H1 (cell line): Measurements from ENCODE around the gene NDUFA5. TPM values are rescaled to one million over a fixed set of nuclear protein-coding genes. Genes with fewer than 3 reads are reported as not detected.

Experiments used
- CTCF ChIA-PET: fragments of 300-600 bp; sonication (Branson Sonifier 250); formaldehyde crosslinking; loops from one replicate; lab custom pipeline; 2021; ENCODE audit not compliant: partially characterized antibody; lab: Charles Lee
- POLR2A ChIA-PET: fragments of 300-600 bp; sonication (Branson Sonifier 250); formaldehyde crosslinking; loops from one replicate; lab custom pipeline; 2021; ENCODE audit warnings: inconsistent platforms; ENCODE audit not compliant: partially characterized antibody; lab: Charles Lee
- DNase-seq, 2 experiments: peaks; one replicate each; pipeline versions ENCODE4 v3.0.0 to v3.0.0-alpha.2; 2010 to 2022; ENCODE audit warnings: low spot score in 2 of 2, low read depth in 1 of 2, mixed read lengths in 1 of 2
- FAIRE-seq: peaks from 2 replicates; lab custom pipeline; 2011; peaks lifted over from hg19 to GRCh38; lab: Jason Lieb, UNC
- H2AFZ ChIP-seq: 2 replicates; pipeline ENCODE4 v1.8.1; 2012; ENCODE audit warnings: low read length, inconsistent platforms
- H2AK5ac ChIP-seq: 2 replicates; pipeline ENCODE4 v1.6.1; 2013; ENCODE audit warnings: low read depth, low read length
- H2BK120ac ChIP-seq: replicated peaks from 2 replicates; pipeline ENCODE3; 2013; ENCODE audit warnings: low read depth, low read length, inconsistent platforms
- H2BK12ac ChIP-seq: 2 replicates; pipeline ENCODE4 v1.6.1; 2013; ENCODE audit warnings: low read depth, low read length
- H2BK15ac ChIP-seq: 2 replicates; pipeline ENCODE4 v1.6.1; 2013; ENCODE audit warnings: low read length
- H2BK20ac ChIP-seq: 2 replicates; pipeline ENCODE4 v1.6.1; 2013; ENCODE audit warnings: low read length
- H2BK5ac ChIP-seq: 2 replicates; pipeline ENCODE4 v1.6.1; 2013; ENCODE audit warnings: low read depth, low read length
- H3K14ac ChIP-seq: 2 replicates; pipeline ENCODE4 v1.6.1; 2013; ENCODE audit warnings: inconsistent platforms; ENCODE audit not compliant: insufficient read length
- H3K18ac ChIP-seq: 2 replicates; pipeline ENCODE4 v1.6.1; 2013; ENCODE audit warnings: low read length; ENCODE audit errors: extremely low read depth
- H3K23ac ChIP-seq: 2 replicates; pipeline ENCODE4 v1.6.1; 2013; ENCODE audit warnings: inconsistent platforms; ENCODE audit not compliant: insufficient read length
- H3K23me2 ChIP-seq: 2 replicates; pipeline ENCODE4 v1.6.1; 2013; ENCODE audit warnings: low read depth, low read length
- H3K27ac ChIP-seq: 2 replicates; pipeline ENCODE4 v1.6.1; 2011; ENCODE audit warnings: low read depth, low read length, inconsistent platforms
- H3K27me3 ChIP-seq, 4 experiments: replicated peaks in 1 of 4; 1 replicate in 1 of 4; 2 replicates in 3 of 4; pipeline versions ENCODE4 v1.6.1 to v1.8.1; 2011 to 2013; ENCODE audit warnings: low read length in 3 of 4, mild to moderate bottlenecking in 3 of 4, inconsistent platforms in 2 of 4, mixed read lengths in 2 of 4, moderate library complexity in 1 of 4; ENCODE audit not compliant: control insufficient read depth in 3 of 4, insufficient read depth in 3 of 4; ENCODE audit errors: extremely low read depth in 1 of 4
- H3K36me3 ChIP-seq, 4 experiments: 2 replicates each; pipeline versions ENCODE4 v1.6.1 to v1.8.1; 2011 to 2013; ENCODE audit warnings: mild to moderate bottlenecking in 4 of 4, low read length in 3 of 4, moderate library complexity in 2 of 4, control low read depth in 1 of 4, inconsistent platforms in 1 of 4; ENCODE audit not compliant: insufficient read depth in 4 of 4, control insufficient read depth in 2 of 4
- H3K4ac ChIP-seq: replicated peaks from 2 replicates; pipeline ENCODE3; 2013; ENCODE audit warnings: low read length, low read depth, mixed read lengths, inconsistent platforms; ENCODE audit not compliant: insufficient read length
- H3K4me1 ChIP-seq, 4 experiments: replicated peaks in 1 of 4; 1 replicate in 1 of 4; 2 replicates in 3 of 4; pipeline versions ENCODE4 v1.6.1 to v1.8.1; 2011 to 2013; ENCODE audit warnings: low read length in 3 of 4, inconsistent platforms in 2 of 4, mixed read lengths in 1 of 4; ENCODE audit not compliant: insufficient read depth in 4 of 4, control insufficient read depth in 3 of 4
- H3K4me2 ChIP-seq, 2 experiments: 2 replicates each; pipeline versions ENCODE4 v1.6.1 to v1.8.1; 2011 to 2013; ENCODE audit warnings: low read depth in 2 of 2, low read length in 2 of 2, control low read depth in 1 of 2, inconsistent platforms in 1 of 2, mild to moderate bottlenecking in 1 of 2; ENCODE audit not compliant: insufficient read depth in 1 of 2
- H3K4me3 ChIP-seq, 4 experiments: fragments of 200-600, 300-600 bp in 1 of 4; sonication (generic), shearing (Covaris generic), sonication (Bioruptor Twin) in 1 of 4; 2 replicates each; pipeline versions ENCODE4 v1.5.1 to v1.8.1; 2011 to 2016; ENCODE audit warnings: low read length in 4 of 4, low read depth in 3 of 4, control low read depth in 2 of 4, inconsistent platforms in 2 of 4, mild to moderate bottlenecking in 2 of 4, mixed read lengths in 1 of 4, moderate library complexity in 1 of 4; ENCODE audit not compliant: insufficient read depth in 2 of 4; ENCODE audit errors: extremely low read depth in 1 of 4
- H3K56ac ChIP-seq: replicated peaks from 2 replicates; pipeline ENCODE3; 2013; ENCODE audit warnings: low read depth, mild to moderate bottlenecking, mixed read lengths, low read length, inconsistent platforms; ENCODE audit not compliant: insufficient read length
- H3K79me1 ChIP-seq: 2 replicates; pipeline ENCODE4 v1.6.1; 2013; ENCODE audit warnings: low read depth, low read length, control low read depth
- H3K79me2 ChIP-seq, 2 experiments: 2 replicates each; pipeline versions ENCODE4 v1.6.1 to v1.8.1; 2012 to 2013; ENCODE audit warnings: low read length in 2 of 2, mild to moderate bottlenecking in 2 of 2, inconsistent platforms in 1 of 2; ENCODE audit not compliant: insufficient read depth in 2 of 2, control insufficient read depth in 1 of 2
- H3K9ac ChIP-seq, 4 experiments: replicated peaks in 1 of 4; 1 replicate in 1 of 4; 2 replicates in 3 of 4; pipeline versions ENCODE4 v1.6.1 to v1.8.1; 2011 to 2013; ENCODE audit warnings: low read depth in 3 of 4, low read length in 3 of 4, control low read depth in 2 of 4, mild to moderate bottlenecking in 2 of 4, moderate library complexity in 2 of 4, inconsistent platforms in 1 of 4; ENCODE audit errors: extremely low read depth in 1 of 4
- H3K9me3 ChIP-seq, 2 experiments: 2 replicates each; pipeline versions ENCODE4 v1.6.1 to v1.8.1; 2012 to 2013; ENCODE audit warnings: mild to moderate bottlenecking in 2 of 2, moderate library complexity in 2 of 2, control low read depth in 1 of 2, inconsistent platforms in 1 of 2, low read depth in 1 of 2, low read length in 1 of 2, mixed read lengths in 1 of 2; ENCODE audit not compliant: insufficient read depth in 2 of 2
- H4K20me1 ChIP-seq, 2 experiments: replicated peaks in 1 of 2; 2 replicates each; pipeline versions ENCODE3 to v1.8.1; 2011 to 2013; ENCODE audit warnings: inconsistent platforms in 2 of 2, low read length in 2 of 2, mild to moderate bottlenecking in 1 of 2; ENCODE audit not compliant: insufficient read depth in 2 of 2, control insufficient read depth in 1 of 2
- H4K5ac ChIP-seq: 2 replicates; pipeline ENCODE4 v1.6.1; 2013; ENCODE audit warnings: low read length, low read depth, mixed read lengths, inconsistent platforms; ENCODE audit not compliant: insufficient read length
- H4K8ac ChIP-seq: 2 replicates; pipeline ENCODE4 v1.8.0; 2013; ENCODE audit warnings: mild to moderate bottlenecking, moderate library complexity, low read length, inconsistent platforms; ENCODE audit not compliant: insufficient read depth; ENCODE audit errors: extremely low read depth
- H4K91ac ChIP-seq: replicated peaks from 2 replicates; pipeline ENCODE3; 2013; ENCODE audit warnings: low read length, mixed read lengths, inconsistent platforms; ENCODE audit not compliant: insufficient read length
- ASH2L ChIP-seq: fragments of 200-600, 300-600 bp; sonication (generic); IDR thresholded peaks from one replicate; pipeline ENCODE4 v1.7.1; 2017; ENCODE audit warnings: low read length
- CREB1 ChIP-seq: IDR thresholded peaks from 2 replicates; pipeline ENCODE4 v1.6.1; 2012; ENCODE audit warnings: inconsistent platforms
- EZH2 ChIP-seq: fragments of 200-600 bp; sonication (generic); IDR thresholded peaks from 2 replicates; pipeline ENCODE4 v1.7.1; 2012; ENCODE audit warnings: low read depth, mild to moderate bottlenecking, moderate library complexity, low read length, inconsistent platforms; ENCODE audit not compliant: severe bottlenecking
- GTF2F1 ChIP-seq: IDR thresholded peaks from 2 replicates; pipeline ENCODE4 v1.6.1; 2012; ENCODE audit warnings: low read depth, low read length, improper control_type of control experiment, borderline replicate concordance
- HDAC2 ChIP-seq, 2 experiments: fragments of 300-600 bp in 1 of 2; sonication (generic) in 1 of 2; IDR thresholded peaks; 2 replicates each; pipeline ENCODE4 v1.6.1; 2011 to 2012; ENCODE audit warnings: low read depth in 2 of 2, low read length in 2 of 2, mild to moderate bottlenecking in 2 of 2, moderate library complexity in 2 of 2, borderline replicate concordance in 1 of 2, inconsistent platforms in 1 of 2
- JUN ChIP-seq: IDR thresholded peaks from 2 replicates; pipeline ENCODE4 v1.6.1; 2011; ENCODE audit warnings: low read depth, mild to moderate bottlenecking, improper control_type of control experiment, low read length
- JUND ChIP-seq: IDR thresholded peaks from 2 replicates; pipeline ENCODE4 v1.6.1; 2011; ENCODE audit warnings: mild to moderate bottlenecking, improper control_type of control experiment, low read length
- KDM5A ChIP-seq: fragments of 200-600 bp; IDR thresholded peaks from 2 replicates; pipeline ENCODE4 v1.7.1; 2012; ENCODE audit warnings: mild to moderate bottlenecking, low read length, inconsistent platforms, mixed read lengths
- POU5F1 ChIP-seq: IDR thresholded peaks from 2 replicates; pipeline ENCODE4 v1.6.1; 2011; ENCODE audit warnings: low read depth, mild to moderate bottlenecking, low read length, moderate library complexity
- RNF2 ChIP-seq: fragments of 200-900, 300-1000 bp; sonication (generic); IDR thresholded peaks from 2 replicates; pipeline ENCODE4 v1.7.1; 2016; ENCODE audit warnings: borderline replicate concordance, low read depth, mild to moderate bottlenecking, antibody characterized with exemption, low read length; ENCODE audit not compliant: poor library complexity, severe bottlenecking; ENCODE audit errors: missing control alignments
- TAF1 ChIP-seq: IDR thresholded peaks from 2 replicates; pipeline ENCODE4 v1.6.1; 2011; ENCODE audit warnings: mild to moderate bottlenecking, low read depth, low read length
- TCF12 ChIP-seq: IDR thresholded peaks from 2 replicates; pipeline ENCODE4 v1.6.1; 2011; ENCODE audit warnings: low read depth, mild to moderate bottlenecking, low read length
- WGBS, 2 experiments: shearing (Covaris generic) in 1 of 2; methylation state at CpG; one replicate each; pipeline versions ENCODE4 v1.1.6 to v1.1.7; 2013 to 2015; ENCODE audit warnings: low lambda C conversion rate in 2 of 2, mixed read lengths in 2 of 2, inconsistent platforms in 1 of 2, low coverage in 1 of 2, missing lambda C conversion rate in 1 of 2; ENCODE audit not compliant: insufficient replicate concordance in 2 of 2, insufficient coverage in 1 of 2, insufficient read length in 1 of 2; ENCODE audit errors: extremely low coverage in 1 of 2, missing lambda C conversion rate in 1 of 2; 5-methylcytosine and 5-hydroxymethylcytosine counted together
- polyA plus RNA-seq, 7 experiments: library from polyadenylated mRNA; depleted of rRNA in 3 of 7; stranded (reverse) in 5 of 7; unstranded in 2 of 7; fragments of >200 nt in 5 of 7; fragments of 200-250 nt in 2 of 7; gene quantifications; 1 replicate in 5 of 7; 2 replicates in 1 of 7; 4 replicates in 1 of 7; pipeline versions ENCODE4 v1.2.1 to v1.2.3, GENCODE V29; 2011 to 2013; ENCODE audit warnings: missing spikeins in 2 of 7, mixed read lengths in 2 of 7
- total RNA-seq: library from RNA; stranded (reverse); fragmentation: NEBNext Ultra II Directional; extraction: Animal tissue kit (Norgen Biotek cat#: 25700); gene quantifications from 2 replicates; pipeline ENCODE4 v1.2.1, GENCODE V29; 2021
- TF ChIP-seq, protein P1 (sequence below): IDR thresholded peaks from 2 replicates; pipeline ENCODE4 v1.6.1; 2011; ENCODE audit warnings: low read length, improper control_type of control experiment

Gene NDUFA5
- total and polyA plus RNA-seq, 2 of the 8 experiments (the other 6 are each of a cell fraction or from before 2014, with no cell fraction given) = 7.6 to 76.3 TPM

GRCh38 chr7:123553159-123553558, 4.5 kb downstream of the NDUFA5 start:
- no peaks in the 10 kb centered on the region for H3K9me3 ChIP-seq
- H3K4me1 ChIP-seq = peaks cover 0 to 5% (median under 1%) of the 10 kb centered on the region in 4 experiments; a peak in 2 of 7 replicates
- H3K14ac ChIP-seq = no peak overlapping the region
- H4K8ac ChIP-seq = no peak overlapping the region
- no peak overlapping the region for H2AFZ ChIP-seq
- no peak overlapping the region for H3K18ac ChIP-seq
- H2AK5ac ChIP-seq = no peak overlapping the region
- H2BK120ac ChIP-seq = no peak overlapping the region
- no peaks in the 10 kb centered on the region for H4K20me1 ChIP-seq
- H3K4ac ChIP-seq = no peak overlapping the region
- H3K9ac ChIP-seq = no peak overlapping the region
- H3K23ac ChIP-seq = no peak overlapping the region
- no peak overlapping the region for H4K5ac ChIP-seq
- peaks cover 10 to 46% of the 10 kb centered on the region in 2 experiments for H3K79me2 ChIP-seq
- H2BK20ac ChIP-seq = no peak overlapping the region
- H3K23me2 ChIP-seq = peaks cover 7% of the 10 kb centered on the region
- H3K4me2 ChIP-seq = no peak overlapping the region
- no peak overlapping the region for H3K4me3 ChIP-seq
- peaks cover 2% of the 10 kb centered on the region; the same call in 1 of the 2 replicates for H3K79me1 ChIP-seq
- POLR2A ChIA-PET = no interaction called here
- FAIRE-seq (no peak), DNase-seq (no peak)
- H3K36me3 ChIP-seq = peaks cover 0 to 24% (median 8%) of the 10 kb centered on the region in 4 experiments; a peak in 4 of 8 replicates
- no peak overlapping the region for H3K27ac ChIP-seq
- H3K27me3 ChIP-seq = no peaks in the 10 kb centered on the region
- no peak overlapping the region for H3K56ac ChIP-seq
- no peak overlapping the region for H2BK12ac ChIP-seq
- CTCF ChIA-PET = interaction anchor here (0.6 to 1.0 kb wide), 2 partner anchors 55 to 1288 kb away, joined by 3 to 4 read pairs; no protein-coding TSS in a partner anchor
- WGBS, 2 experiments = 86% methylated on average over 3 of the region's 3 CpGs; no CpG with 5 or more reads in 1 of the 2 experiments
- no peak overlapping the region for H2BK15ac ChIP-seq
- H2BK5ac ChIP-seq = no peak overlapping the region
- no peak overlapping the region for H4K91ac ChIP-seq
- TF ChIP-seq TAF1 = no peak
- TF ChIP-seq, protein P1, sequence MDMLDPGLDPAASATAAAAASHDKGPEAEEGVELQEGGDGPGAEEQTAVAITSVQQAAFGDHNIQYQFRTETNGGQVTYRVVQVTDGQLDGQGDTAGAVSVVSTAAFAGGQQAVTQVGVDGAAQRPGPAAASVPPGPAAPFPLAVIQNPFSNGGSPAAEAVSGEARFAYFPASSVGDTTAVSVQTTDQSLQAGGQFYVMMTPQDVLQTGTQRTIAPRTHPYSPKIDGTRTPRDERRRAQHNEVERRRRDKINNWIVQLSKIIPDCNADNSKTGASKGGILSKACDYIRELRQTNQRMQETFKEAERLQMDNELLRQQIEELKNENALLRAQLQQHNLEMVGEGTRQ = no peak
- no peak for TF ChIP-seq CREB1
- TF ChIP-seq TCF12 = no peak
- TF ChIP-seq EZH2 = no peak
- no peak for TF ChIP-seq ASH2L
- TF ChIP-seq JUND = no peak
- no peak for TF ChIP-seq JUN
- no peak for TF ChIP-seq RNF2
- no peak for TF ChIP-seq HDAC2 (IDR thresholded peaks at IDR 0.05; ENCODE audit: borderline replicate concordance in 1 of 2, low read depth in 2 of 2, low read length in 2 of 2)
- TF ChIP-seq GTF2F1 = no peak
- no peak for TF ChIP-seq POU5F1
- TF ChIP-seq KDM5A = no peak
